ENCODE data around the gene RPTOR.

Gene RPTOR

GRCh38 chr17:80960037-80960796 lies 415.6 kb downstream of the RPTOR start:
- DNase-seq (ENCODE audit: low read depth in 3 of 3), result no peak

- DNase-seq (ENCODE audit: low read depth in 3 of 3), result no peak
Observed at GRCh38 chr17:80960797-80961452, 416.3 kb downstream of the RPTOR start.

GRCh38 chr17:80961541-80962330 lies 417.1 kb downstream of the RPTOR start:
- DNase-seq (ENCODE audit: low read depth in 3 of 3), result no peak

GRCh38 chr17:80962356-80963329 lies 418.0 kb downstream of the RPTOR start:
- DNase-seq (ENCODE audit: low read depth in 3 of 3), result no peak

- no peak for DNase-seq (ENCODE audit: low read depth in 3 of 3)
Observed at GRCh38 chr17:80963812-80964543, 419.3 kb downstream of the RPTOR start.

- no peak for DNase-seq (ENCODE audit: low read depth in 3 of 3)
Observed at GRCh38 chr17:80964544-80964856, 419.9 kb downstream of the RPTOR start.

- no peak for DNase-seq (ENCODE audit: low read depth in 3 of 3)
Observed at GRCh38 chr17:80964859-80965580, 420.4 kb downstream of the RPTOR start.

- no peak for DNase-seq (ENCODE audit: low read depth in 3 of 3)
Observed at GRCh38 chr17:80965606-80966005, 421.0 kb downstream of the RPTOR start.

GRCh38 chr17:80967404-80967872 lies 422.8 kb downstream of the RPTOR start:
- DNase-seq (ENCODE audit: low read depth in 3 of 3), result no peak

GRCh38 chr17:80968602-80969029 lies 424.0 kb downstream of the RPTOR start:
- no peak for DNase-seq (ENCODE audit: low read depth in 3 of 3)

- DNase-seq (ENCODE audit: low read depth in 3 of 3), result no peak
Observed at GRCh38 chr17:80969030-80969673, 424.5 kb downstream of the RPTOR start.

- no peak for DNase-seq (ENCODE audit: low read depth in 3 of 3)
Observed at GRCh38 chr17:80969674-80970043, 425.0 kb downstream of the RPTOR start.

GRCh38 chr17:80970044-80970761 lies 425.6 kb downstream of the RPTOR start:
- peak in 1 of 3 experiments; percentile 24 for DNase-seq (ENCODE audit: low read depth in 3 of 3)

GRCh38 chr17:80970762-80971703 lies 426.4 kb downstream of the RPTOR start:
- DNase-seq (ENCODE audit: low read depth in 3 of 3), result no peak

GRCh38 chr17:80971704-80972304 lies 427.2 kb downstream of the RPTOR start:
- no peak for DNase-seq (ENCODE audit: low read depth in 3 of 3)

GRCh38 chr17:80976701-80977100 lies 432.1 kb downstream of the RPTOR start:
- DNase-seq (ENCODE audit: low read depth in 3 of 3), result no peak

GRCh38 chr17:80977172-80977571 lies 432.5 kb downstream of the RPTOR start:
- no peak for DNase-seq (ENCODE audit: low read depth in 3 of 3)

All from stimulated activated CD4-positive, alpha-beta T cell treated with anti-CD3 and anti-CD28 coated beads, TNF-alpha, amount 100 ng/mL, for 4 hours (primary cell).